IMR-90 (cell line): Measurements from ENCODE around the gene PAFAH1B1. TPM values are rescaled to one million over a fixed set of nuclear protein-coding genes. Genes with fewer than 3 reads are reported as not detected.
A peak's percentile ranks its signal among the peaks of the same experiment; 100 is the strongest.

Experiments
- ATAC-seq: fragments of 200-7000 bp; cut with Tn5 transposase; 2 replicates; pipeline ENCODE4 v1.9.1; 2020; ENCODE audit warnings: low read depth, mild to moderate bottlenecking, moderate library complexity
- BruUV-seq: library from RNA; stranded (reverse); fragments of 400-500 nt; replicated peaks from 2 replicates; lab custom pipeline; 2021; lab: Mats Ljungman, UMichigan
- CTCF ChIA-PET: fragments of 300-600 bp; formaldehyde crosslinking; extraction: SDS; loops from one replicate; lab custom pipeline; 2021; ENCODE audit warnings: antibody characterized with exemption; lab: Yijun Ruan, JAX
- POLR2A ChIA-PET: fragments of 300-600 bp; sonication (Branson Sonifier 250); formaldehyde crosslinking; loops from one replicate; lab custom pipeline; 2022; ENCODE audit warnings: antibody characterized with exemption; ENCODE audit not compliant: unreplicated experiment; lab: Charles Lee
- DNase-seq: peaks from one replicate; pipeline ENCODE4 v3.0.0; 2013
- H2AFZ ChIP-seq: replicated peaks from 2 replicates; pipeline ENCODE3; 2013; ENCODE audit warnings: low read length, mild to moderate bottlenecking; ENCODE audit not compliant: poor library complexity
- H2AK5ac ChIP-seq: 2 replicates; pipeline ENCODE4 v1.6.1; 2013; ENCODE audit warnings: low read depth, low read length, inconsistent platforms
- H2AK9ac ChIP-seq: replicated peaks from 2 replicates; pipeline ENCODE3; 2013; ENCODE audit warnings: mild to moderate bottlenecking, low read depth, low read length, moderate library complexity; ENCODE audit not compliant: poor library complexity
- H2BK120ac ChIP-seq: 2 replicates; pipeline ENCODE4 v1.6.1; 2013; ENCODE audit warnings: low read depth, low read length, inconsistent platforms
- H2BK15ac ChIP-seq: 3 replicates; pipeline ENCODE4 v1.6.1; 2013; ENCODE audit warnings: low read depth, low read length, inconsistent platforms
- H2BK20ac ChIP-seq: 2 replicates; pipeline ENCODE4 v1.6.1; 2013; ENCODE audit warnings: low read depth, mild to moderate bottlenecking, inconsistent platforms, low read length, moderate library complexity
- H2BK5ac ChIP-seq: 2 replicates; pipeline ENCODE4 v1.6.1; 2013; ENCODE audit warnings: mild to moderate bottlenecking, low read depth, low read length, inconsistent platforms; ENCODE audit not compliant: poor library complexity, severe bottlenecking
- H3K14ac ChIP-seq: replicated peaks from 2 replicates; pipeline ENCODE4 v1.6.1; 2013; ENCODE audit warnings: low read depth, low read length, inconsistent platforms
- H3K18ac ChIP-seq: 2 replicates; pipeline ENCODE4 v1.6.1; 2013; ENCODE audit warnings: low read depth, low read length, control low read depth
- H3K23ac ChIP-seq: 2 replicates; pipeline ENCODE4 v1.6.1; 2013; ENCODE audit warnings: low read depth, low read length, inconsistent platforms
- H3K27ac ChIP-seq: 2 replicates; pipeline ENCODE4 v1.5.1; 2013; ENCODE audit warnings: mild to moderate bottlenecking, control low read depth, low read length; ENCODE audit not compliant: insufficient read depth
- H3K27me3 ChIP-seq: 2 replicates; pipeline ENCODE4 v1.6.1; 2013; ENCODE audit warnings: low read length; ENCODE audit not compliant: control insufficient read depth, insufficient read depth
- H3K36me3 ChIP-seq: 2 replicates; pipeline ENCODE4 v1.6.1; 2013; ENCODE audit warnings: low read length, mixed read lengths; ENCODE audit not compliant: control insufficient read depth, insufficient read depth
- H3K4ac ChIP-seq: 2 replicates; pipeline ENCODE4 v1.6.1; 2013; ENCODE audit warnings: low read depth, low read length, inconsistent platforms
- H3K4me1 ChIP-seq: 2 replicates; pipeline ENCODE4 v1.6.1; 2013; ENCODE audit warnings: low read length, mixed read lengths; ENCODE audit not compliant: control insufficient read depth, insufficient read depth
- H3K4me2 ChIP-seq: 2 replicates; pipeline ENCODE4 v1.6.1; 2013; ENCODE audit warnings: low read depth, mild to moderate bottlenecking, control low read depth, low read length, moderate library complexity
- H3K4me3 ChIP-seq: 2 replicates; pipeline ENCODE4 v1.5.1; 2013; ENCODE audit warnings: low read depth, mild to moderate bottlenecking, control low read depth, low read length, moderate library complexity; ENCODE audit not compliant: insufficient read depth
- H3K56ac ChIP-seq: 2 replicates; pipeline ENCODE4 v1.6.1; 2013; ENCODE audit warnings: low read length, inconsistent platforms; ENCODE audit not compliant: insufficient read depth; ENCODE audit errors: extremely low read depth
- H3K79me1 ChIP-seq, 2 experiments: 2 replicates each; pipeline ENCODE4 v1.6.1; 2013; ENCODE audit warnings: low read length in 2 of 2, inconsistent platforms in 1 of 2, low read depth in 1 of 2
- H3K9ac ChIP-seq: 2 replicates; pipeline ENCODE4 v1.6.1; 2013; ENCODE audit warnings: low read depth, low read length, control low read depth
- H3K9me1 ChIP-seq: 2 replicates; pipeline ENCODE4 v1.6.1; 2013; ENCODE audit warnings: low read length, inconsistent platforms; ENCODE audit not compliant: insufficient read depth
- H3K9me3 ChIP-seq: 2 replicates; pipeline ENCODE4 v1.6.1; 2013; ENCODE audit warnings: low read length; ENCODE audit not compliant: control insufficient read depth, insufficient read depth
- H4K20me1 ChIP-seq: 2 replicates; pipeline ENCODE4 v1.6.1; 2013; ENCODE audit warnings: low read length, inconsistent platforms; ENCODE audit not compliant: insufficient read depth
- H4K5ac ChIP-seq: 2 replicates; pipeline ENCODE4 v1.6.1; 2013; ENCODE audit warnings: mild to moderate bottlenecking, low read depth, low read length, control low read depth
- H4K8ac ChIP-seq, 2 experiments: 2 replicates each; pipeline ENCODE4 v1.6.1; 2013; ENCODE audit warnings: low read depth in 2 of 2, low read length in 2 of 2, control low read depth in 1 of 2, inconsistent platforms in 1 of 2
- H4K91ac ChIP-seq: 2 replicates; pipeline ENCODE4 v1.6.1; 2013; ENCODE audit warnings: low read depth, low read length, inconsistent platforms; ENCODE audit not compliant: insufficient read depth
- BHLHE40 ChIP-seq: fragments of 150-350 bp; IDR thresholded peaks from 2 replicates; pipeline ENCODE4 v1.6.1; 2016; ENCODE audit warnings: mild to moderate bottlenecking, low read depth, low read length
- CEBPB ChIP-seq: IDR thresholded peaks from 2 replicates; pipeline ENCODE4 v1.6.1; 2012; ENCODE audit warnings: low read depth, low read length, improper control_type of control experiment
- CHD1 ChIP-seq: IDR thresholded peaks from 2 replicates; pipeline ENCODE4 v1.6.1; 2012; ENCODE audit warnings: low read depth, low read length, improper control_type of control experiment
- CTCF ChIP-seq: conservative IDR thresholded peaks from 2 replicates; pipeline ENCODE4 v1.5.1; 2012; ENCODE audit warnings: mild to moderate bottlenecking, low read depth, low read length, improper control_type of control experiment
- ELK1 ChIP-seq: fragments of 150-350 bp; IDR thresholded peaks from 2 replicates; pipeline ENCODE4 v1.6.1; 2016; ENCODE audit warnings: low read depth, mild to moderate bottlenecking, low read length, moderate library complexity, borderline replicate concordance
- FOS ChIP-seq: fragments of 150-350 bp; IDR thresholded peaks from 2 replicates; pipeline ENCODE4 v1.6.1; 2016; ENCODE audit warnings: low read depth, low read length
- MAFK ChIP-seq: IDR thresholded peaks from 2 replicates; pipeline ENCODE4 v1.6.1; 2012; ENCODE audit warnings: low read depth, low read length, improper control_type of control experiment
- MXI1 ChIP-seq: IDR thresholded peaks from 2 replicates; pipeline ENCODE4 v1.6.1; 2012; ENCODE audit warnings: low read depth, mild to moderate bottlenecking, low read length, moderate library complexity, borderline replicate concordance
- NFE2L2 ChIP-seq: fragments of 150-350 bp; IDR thresholded peaks from 2 replicates; pipeline ENCODE4 v1.6.1; 2016; ENCODE audit warnings: low read depth, mild to moderate bottlenecking, low read length
- POLR2A ChIP-seq: IDR thresholded peaks from 2 replicates; pipeline ENCODE4 v1.6.1; 2012; ENCODE audit warnings: mild to moderate bottlenecking, low read depth, low read length
- RAD21 ChIP-seq: IDR thresholded peaks from 2 replicates; pipeline ENCODE4 v1.6.1; 2012; ENCODE audit warnings: low read length, improper control_type of control experiment
- RCOR1 ChIP-seq: IDR thresholded peaks from 2 replicates; pipeline ENCODE4 v1.6.1; 2012; ENCODE audit warnings: mild to moderate bottlenecking, low read length, improper control_type of control experiment; ENCODE audit not compliant: insufficient replicate concordance
- SMC3 ChIP-seq: fragments of 150-350 bp; IDR thresholded peaks from 2 replicates; pipeline ENCODE4 v1.6.1; 2016; ENCODE audit warnings: low read depth, mild to moderate bottlenecking, antibody characterized with exemption, low read length, moderate library complexity
- USF2 ChIP-seq: fragments of 150-350 bp; IDR thresholded peaks from 2 replicates; pipeline ENCODE4 v1.6.1; 2017; ENCODE audit warnings: mild to moderate bottlenecking, antibody characterized with exemption, low read length, low read depth
- WGBS, 2 experiments: methylation state at CpG; one replicate each; pipeline versions ENCODE4 v1.1.5 to v1.1.7; 2013; ENCODE audit warnings: missing lambda C conversion rate in 2 of 2; ENCODE audit not compliant: insufficient read length in 1 of 2; ENCODE audit errors: extremely low coverage in 2 of 2; 5-methylcytosine and 5-hydroxymethylcytosine counted together
- dilution Hi-C: fragments of 300-500 bp; cut with HindIII; formaldehyde crosslinking; loops from one replicate; pipeline ENCODE4 v1.14.3; 2018; ENCODE audit warnings: low sequenced_read_pairs; ENCODE audit not compliant: unreplicated experiment
- in situ Hi-C: fragments of 300-500 bp; cut with MboI; formaldehyde crosslinking; loops from 3 replicates; pipeline ENCODE4 v1.14.3; 2019; ENCODE audit warnings: low sequenced_read_pairs, inconsistent platforms, mixed read lengths
- intact Hi-C: fragments of 100-400 bp; cut with micrococcal nuclease; formaldehyde crosslinking; loops from 2 replicates; pipeline ENCODE4 v1.10.0; 2022
- polyA plus RNA-seq, 3 experiments: library from polyadenylated mRNA; depleted of rRNA; stranded (reverse); fragments of >200 nt; gene quantifications; 2 replicates each; pipeline ENCODE4 v1.2.3, GENCODE V29; 2012; ENCODE audit warnings: low replicate concordance in 1 of 3
- total RNA-seq: library from RNA; depleted of rRNA; stranded (reverse); fragments of >200 nt; gene quantifications from 2 replicates; pipeline ENCODE4 v1.2.3, GENCODE V29; 2012

The PAFAH1B1 gene
- total and polyA plus RNA-seq, 2 of the 4 experiments (the other 2 are of a cell fraction): 64.5 to 127 TPM

GRCh38 chr17:2705888-2706795 is 112.7 kb downstream of the PAFAH1B1 start:
- H2BK15ac ChIP-seq: no peak overlapping the region
- H2BK5ac ChIP-seq: peak overlapping the region; percentile 45
- no peak overlapping the region for H3K18ac ChIP-seq
- H4K8ac ChIP-seq: no peak overlapping the region
- H3K23ac ChIP-seq: no peak overlapping the region
- H2AK5ac ChIP-seq: peak overlapping the region; percentile 29; the same call in 1 of the 2 replicates
- H4K20me1 ChIP-seq: peaks cover 79% of the 10 kb centered on the region
- ChIA-PET POLR2A (no interaction called here), CTCF (no interaction called here)
- no peak overlapping the region for H3K14ac ChIP-seq
- no peak for TF ChIP-seq CHD1
- TF ChIP-seq NFE2L2: no peak
- TF ChIP-seq FOS: no peak
- no peak for TF ChIP-seq CTCF
- no peak for TF ChIP-seq RCOR1
- TF ChIP-seq MXI1: no peak
- no peak for TF ChIP-seq USF2
- no peak for TF ChIP-seq SMC3
- no peak for TF ChIP-seq CEBPB
- no peak for TF ChIP-seq RAD21
- TF ChIP-seq ELK1: no peak
- TF ChIP-seq POLR2A: no peak
- TF ChIP-seq MAFK: no peak
- no peak for TF ChIP-seq BHLHE40
- no peak overlapping the region for H2BK20ac ChIP-seq
- H3K36me3 ChIP-seq: peaks cover 25% of the 10 kb centered on the region
- H3K4me3 ChIP-seq: no peak overlapping the region
- no peak overlapping the region for H3K4me2 ChIP-seq
- H3K4ac ChIP-seq: no peak overlapping the region; the same call in 1 of the 2 replicates
- H3K9ac ChIP-seq: peak overlapping the region; percentile 44
- no peak overlapping the region for H3K56ac ChIP-seq
- peak overlapping the region; percentile 19; the same call in 1 of the 2 replicates for H3K27ac ChIP-seq
- H3K4me1 ChIP-seq: peaks cover 26% of the 10 kb centered on the region
- dilution Hi-C loops: no loop called here
- no peak overlapping the region for H2AFZ ChIP-seq
- no peaks in the 10 kb centered on the region for H3K9me3 ChIP-seq
- peaks cover 13% of the 10 kb centered on the region for H3K9me1 ChIP-seq
- in situ Hi-C loops: no loop called here
- H3K27me3 ChIP-seq: no peaks in the 10 kb centered on the region
- BruUV-seq: no TSS peak
- no peak overlapping the region for H2BK120ac ChIP-seq
- H4K5ac ChIP-seq: no peak overlapping the region
- DNase-seq (no peak), ATAC-seq (no peak)
- intact Hi-C loops: no loop called here
- 88% methylated on average over 7 of the region's 25 CpGs; no CpG with 5 or more reads in 1 of the 2 experiments for WGBS, 2 experiments
- peak overlapping the region; percentile 5 for H2AK9ac ChIP-seq
- no peak overlapping the region for H4K91ac ChIP-seq
- H3K79me1 ChIP-seq: peaks cover 11 to 81% of the 10 kb centered on the region in 2 experiments
